Vagina (tissue), 2 donors: ENCODE results near the gene MAMLD1. TPM values are rescaled to one million over a fixed set of nuclear protein-coding genes. Genes with fewer than 3 reads are reported as not detected.

Source experiments
- DNase-seq, 2 donors: peaks; one replicate each; pipeline ENCODE4 v3.0.0-alpha.2; 2017; ENCODE audit errors: extremely low spot score in 2 of 2
- H3K27ac ChIP-seq: fragments of 200-600 bp; sonication (generic); one replicate; pipeline ENCODE4 v1.5.1; 2019
- H3K27me3 ChIP-seq: fragments of 200-600 bp; sonication (generic); one replicate; pipeline ENCODE4 v1.5.1; 2019
- H3K36me3 ChIP-seq, 2 donors: fragments of 200-600 bp; sonication (generic); one replicate each; pipeline ENCODE4 v1.5.1; 2017 to 2019
- H3K4me1 ChIP-seq: fragments of 200-600 bp; sonication (generic); one replicate; pipeline ENCODE4 v1.5.1; 2019
- H3K4me3 ChIP-seq, 2 donors: fragments of 200-600 bp; sonication (generic); 1 replicate in 1 of 2; 2 replicates in 1 of 2; pipeline ENCODE4 v1.5.1; 2016 to 2019
- H3K9me3 ChIP-seq: fragments of 200-600 bp; sonication (generic); one replicate; pipeline ENCODE4 v1.5.1; 2019
- POLR2A ChIP-seq, 2 donors: fragments of 450-650 bp; IDR thresholded peaks; one replicate each; pipeline ENCODE4 v1.6.1; 2017; ENCODE audit warnings: antibody characterized with exemption in 2 of 2, mild to moderate bottlenecking in 2 of 2, moderate library complexity in 2 of 2
- POLR2AphosphoS5 ChIP-seq, 2 donors: sonication (generic); formaldehyde crosslinking; IDR thresholded peaks; one replicate each; pipeline ENCODE4 v1.9.0; 2017; ENCODE audit warnings: antibody characterized with exemption in 2 of 2, mild to moderate bottlenecking in 2 of 2, low read depth in 1 of 2; ENCODE audit not compliant: insufficient read depth in 1 of 2
- intact Hi-C: fragments of 100-400 bp; cut with DNase I; formaldehyde crosslinking; loops from one replicate; pipeline ENCODE4 v1.15.1; 2023
- total RNA-seq: library from RNA; depleted of rRNA; stranded (reverse); fragments of >200 nt; gene quantifications from one replicate; pipeline ENCODE4 v1.2.3, GENCODE V29; 2016
- TF ChIP-seq, protein P1 (sequence below), 3 experiments: fragments of 450-650 bp in 2 of 3; fragments of 200-600 bp in 1 of 3; sonication (generic) in 1 of 3; IDR thresholded peaks; one replicate each; pipeline ENCODE4 v1.5.1; 2017 to 2019; ENCODE audit warnings: antibody characterized with exemption in 3 of 3, mild to moderate bottlenecking in 2 of 3, moderate library complexity in 2 of 3

The MAMLD1 gene, protein sequence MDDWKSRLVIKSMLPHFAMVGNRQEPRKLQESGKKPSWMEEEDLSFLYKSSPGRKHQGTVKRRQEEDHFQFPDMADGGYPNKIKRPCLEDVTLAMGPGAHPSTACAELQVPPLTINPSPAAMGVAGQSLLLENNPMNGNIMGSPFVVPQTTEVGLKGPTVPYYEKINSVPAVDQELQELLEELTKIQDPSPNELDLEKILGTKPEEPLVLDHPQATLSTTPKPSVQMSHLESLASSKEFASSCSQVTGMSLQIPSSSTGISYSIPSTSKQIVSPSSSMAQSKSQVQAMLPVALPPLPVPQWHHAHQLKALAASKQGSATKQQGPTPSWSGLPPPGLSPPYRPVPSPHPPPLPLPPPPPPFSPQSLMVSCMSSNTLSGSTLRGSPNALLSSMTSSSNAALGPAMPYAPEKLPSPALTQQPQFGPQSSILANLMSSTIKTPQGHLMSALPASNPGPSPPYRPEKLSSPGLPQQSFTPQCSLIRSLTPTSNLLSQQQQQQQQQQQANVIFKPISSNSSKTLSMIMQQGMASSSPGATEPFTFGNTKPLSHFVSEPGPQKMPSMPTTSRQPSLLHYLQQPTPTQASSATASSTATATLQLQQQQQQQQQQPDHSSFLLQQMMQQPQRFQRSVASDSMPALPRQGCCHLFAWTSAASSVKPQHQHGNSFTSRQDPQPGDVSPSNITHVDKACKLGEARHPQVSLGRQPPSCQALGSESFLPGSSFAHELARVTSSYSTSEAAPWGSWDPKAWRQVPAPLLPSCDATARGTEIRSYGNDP
- 3.2 TPM for total RNA-seq

DNA sequence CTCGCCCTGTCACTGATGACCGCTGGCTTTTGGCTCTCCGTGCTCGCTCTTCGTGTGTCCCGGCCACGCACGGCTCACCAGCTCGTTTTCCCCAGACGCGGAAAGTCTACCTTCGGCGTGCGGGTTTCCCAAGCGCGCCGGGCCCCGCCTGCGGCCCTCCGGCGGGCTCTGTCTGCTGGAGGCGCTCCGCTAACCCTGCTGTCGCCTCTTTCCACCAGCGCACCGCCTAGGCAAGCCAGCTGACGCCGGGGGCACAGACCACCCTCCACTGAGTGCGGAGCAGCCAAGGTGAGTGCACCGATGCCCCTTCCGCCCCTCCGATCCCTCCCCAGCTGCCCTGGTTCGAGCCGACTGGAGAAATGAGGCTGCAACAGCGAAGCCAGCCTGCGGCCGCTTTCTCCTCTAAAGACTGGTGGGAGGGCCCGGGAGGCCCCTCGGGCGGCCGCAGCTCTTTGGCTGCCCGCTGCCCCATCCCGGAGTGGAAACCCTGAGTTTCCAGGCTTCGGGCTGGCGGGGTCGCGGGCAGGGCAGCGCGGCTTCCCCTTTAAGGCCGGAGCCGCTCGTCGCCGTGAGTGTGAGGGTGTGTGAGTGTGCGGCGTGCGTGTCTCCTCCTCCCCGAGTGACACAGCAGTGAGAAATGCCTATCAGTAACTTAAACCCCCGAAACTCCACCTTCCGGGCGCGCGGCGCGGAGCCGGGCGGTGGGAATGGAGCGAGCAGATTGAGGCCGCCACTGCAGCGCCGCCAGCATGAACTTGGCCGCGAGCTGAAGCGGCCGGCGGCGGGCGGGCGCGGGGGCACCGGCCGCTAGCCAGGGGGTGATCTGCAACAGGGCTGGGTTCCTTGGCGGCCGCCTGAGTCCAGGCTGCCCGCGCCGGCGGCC is at the start of gene MAMLD1:
TSS of gene MAMLD1 (plus strand) at position 719 of the 883 bp plus-strand sequence. CDS start 82,200 bp downstream, outside the sequence.
- H3K27ac ChIP-seq, result peak within 1 kb of the TSS; percentile 92
- peaks cover 11% of the 10 kb centered on the region for H3K4me1 ChIP-seq
- intact Hi-C loops, result loop anchor here (10.0 kb wide), 1 partner anchor 408 kb away; no protein-coding TSS in a partner anchor
- H3K9me3 ChIP-seq, result no peaks in the 10 kb centered on the region
- TF ChIP-seq, protein P1, sequence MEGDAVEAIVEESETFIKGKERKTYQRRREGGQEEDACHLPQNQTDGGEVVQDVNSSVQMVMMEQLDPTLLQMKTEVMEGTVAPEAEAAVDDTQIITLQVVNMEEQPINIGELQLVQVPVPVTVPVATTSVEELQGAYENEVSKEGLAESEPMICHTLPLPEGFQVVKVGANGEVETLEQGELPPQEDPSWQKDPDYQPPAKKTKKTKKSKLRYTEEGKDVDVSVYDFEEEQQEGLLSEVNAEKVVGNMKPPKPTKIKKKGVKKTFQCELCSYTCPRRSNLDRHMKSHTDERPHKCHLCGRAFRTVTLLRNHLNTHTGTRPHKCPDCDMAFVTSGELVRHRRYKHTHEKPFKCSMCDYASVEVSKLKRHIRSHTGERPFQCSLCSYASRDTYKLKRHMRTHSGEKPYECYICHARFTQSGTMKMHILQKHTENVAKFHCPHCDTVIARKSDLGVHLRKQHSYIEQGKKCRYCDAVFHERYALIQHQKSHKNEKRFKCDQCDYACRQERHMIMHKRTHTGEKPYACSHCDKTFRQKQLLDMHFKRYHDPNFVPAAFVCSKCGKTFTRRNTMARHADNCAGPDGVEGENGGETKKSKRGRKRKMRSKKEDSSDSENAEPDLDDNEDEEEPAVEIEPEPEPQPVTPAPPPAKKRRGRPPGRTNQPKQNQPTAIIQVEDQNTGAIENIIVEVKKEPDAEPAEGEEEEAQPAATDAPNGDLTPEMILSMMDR (IDR thresholded peaks at IDR 0.05), result no peak
- peak in 1 of 2 donors; percentile 47 for TF ChIP-seq POLR2A (IDR thresholded peaks at IDR 0.05)
- TF ChIP-seq POLR2AphosphoS5 (IDR thresholded peaks at IDR 0.05; ENCODE audit: insufficient read depth in 1 of 2, low read depth in 1 of 2), result peak in 1 of 2 donors; percentile 71
- H3K4me3 ChIP-seq, result peak within 1 kb of the TSS; percentile 52 to 53
- no peaks in the 10 kb centered on the region for H3K27me3 ChIP-seq
- H3K36me3 ChIP-seq, result no peaks in the 10 kb centered on the region
- DNase-seq, result peak; percentile 84 to 86

DNA sequence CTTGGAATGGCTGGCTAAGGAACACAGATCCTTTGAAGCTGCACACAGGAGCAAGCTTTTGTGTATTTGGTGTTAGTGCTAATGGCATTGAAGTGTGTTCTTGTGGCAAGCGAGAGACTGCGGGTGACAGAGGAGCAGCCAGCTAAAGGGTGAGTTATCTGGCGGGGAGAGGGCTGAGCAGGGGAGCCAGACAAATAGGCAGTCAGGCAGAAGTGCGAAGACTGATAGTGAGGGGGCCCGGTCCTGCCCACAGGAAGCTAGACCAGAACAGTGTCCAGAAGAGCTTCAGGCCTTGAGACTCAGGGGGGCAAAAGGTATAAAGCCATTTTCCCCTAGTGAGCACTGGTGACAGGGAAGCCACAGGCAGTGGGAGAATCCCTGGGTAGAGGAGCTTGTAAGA is 49.6 kb upstream of the MAMLD1 start:
- Histone ChIP-seq H3K4me1 (no peaks in the 10 kb centered on the region), H3K27me3 (no peaks in the 10 kb centered on the region), H3K27ac (no peak overlapping the region), H3K36me3 (no peaks in the 10 kb centered on the region), H3K4me3 (no peak overlapping the region), H3K9me3 (no peaks in the 10 kb centered on the region)
- TF ChIP-seq, protein P1 (IDR thresholded peaks at IDR 0.05), result no peak
- TF ChIP-seq POLR2A (IDR thresholded peaks at IDR 0.05) (no peak), POLR2AphosphoS5 (IDR thresholded peaks at IDR 0.05; ENCODE audit: insufficient read depth in 1 of 2, low read depth in 1 of 2) (no peak)
- DNase-seq, result peak; percentile 29 to 40
- intact Hi-C loops, result no loop called here

DNA sequence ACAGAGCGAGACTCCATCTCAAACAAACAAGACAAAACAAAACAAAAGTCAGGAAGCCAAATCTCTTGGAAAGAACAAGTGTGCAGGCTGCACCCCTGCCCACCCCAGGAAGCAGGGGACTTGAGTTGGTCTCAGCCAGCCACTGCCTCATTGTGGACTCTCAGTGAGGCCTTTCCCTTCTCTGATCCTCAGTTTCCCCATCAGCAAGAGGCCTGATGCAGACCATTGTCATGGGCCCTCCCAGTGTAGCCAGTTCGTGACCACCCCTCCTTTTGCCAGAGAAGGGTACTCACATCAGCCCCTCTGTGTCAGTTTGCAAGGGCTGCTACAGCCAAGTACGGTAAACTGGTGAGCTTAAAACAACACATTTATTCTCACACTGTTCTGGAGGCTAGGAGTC is 48.9 kb upstream of the MAMLD1 start:
- Histone ChIP-seq H3K27ac (no peak overlapping the region), H3K9me3 (no peaks in the 10 kb centered on the region), H3K4me3 (no peak overlapping the region), H3K36me3 (no peaks in the 10 kb centered on the region), H3K4me1 (no peaks in the 10 kb centered on the region), H3K27me3 (no peaks in the 10 kb centered on the region)
- intact Hi-C loops, result no loop called here
- TF ChIP-seq, protein P1 (IDR thresholded peaks at IDR 0.05), result no peak
- DNase-seq, result peak; percentile 67 to 77

DNA sequence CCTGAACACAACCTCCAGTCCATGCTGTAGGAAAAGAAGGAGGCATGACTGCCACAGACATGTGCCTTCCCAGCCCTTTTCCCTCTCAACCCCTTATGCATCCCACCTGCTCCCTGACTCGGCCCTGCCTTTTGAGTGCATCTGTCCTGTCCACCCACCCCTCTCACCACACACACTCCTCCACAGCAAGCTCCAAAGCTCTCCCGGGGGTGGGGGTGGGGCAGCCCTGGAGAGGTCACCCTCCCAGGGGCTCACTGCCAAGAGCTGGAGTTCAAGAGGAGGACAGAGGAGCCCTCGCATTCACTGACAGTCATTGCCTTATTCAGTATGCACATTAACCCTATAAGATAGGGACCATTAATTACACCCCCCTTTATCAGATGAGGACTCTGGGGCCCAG is 46.6 kb upstream of the MAMLD1 start:
- no peaks in the 10 kb centered on the region for H3K9me3 ChIP-seq
- TF ChIP-seq POLR2AphosphoS5 (IDR thresholded peaks at IDR 0.05; ENCODE audit: insufficient read depth in 1 of 2, low read depth in 1 of 2) (no peak), POLR2A (IDR thresholded peaks at IDR 0.05) (no peak)
- TF ChIP-seq, protein P1 (IDR thresholded peaks at IDR 0.05), result no peak
- peak; percentile 60 to 67 for DNase-seq

More for the DNA sequence above, 46.6 kb upstream of the MAMLD1 start:
- Histone ChIP-seq H3K36me3 (no peaks in the 10 kb centered on the region), H3K4me3 (no peak overlapping the region), H3K27me3 (no peaks in the 10 kb centered on the region), H3K27ac (no peak overlapping the region), H3K4me1 (no peaks in the 10 kb centered on the region)
- intact Hi-C loops, result no loop called here
